ENCODE results near the gene PRTN3.

PRTN3 gene

GRCh38 chr19:870963-871401, 30.2 kb downstream of the PRTN3 start:
- peak overlapping the region; percentile 100 for H3K27ac ChIP-seq
- TF ChIP-seq CTCF (conservative IDR thresholded peaks at IDR 0.05; ENCODE audit: low read depth): no peak
- no peak for DNase-seq (ENCODE audit: low spot score)
- CTCF ChIA-PET: no interaction called here
- POLR2A ChIA-PET (ENCODE audit: low non-redundant PET): interaction anchor here (0.6 kb wide), 1 partner anchor 39 kb away, joined by 3 read pairs; no protein-coding TSS in a partner anchor

GRCh38 chr19:871446-872265, 30.9 kb downstream of the PRTN3 start:
- peak; percentile 51 for DNase-seq (ENCODE audit: low spot score)
- POLR2A ChIA-PET (ENCODE audit: low non-redundant PET): interaction anchor here (0.6 kb wide), 1 partner anchor 39 kb away, joined by 3 read pairs; no protein-coding TSS in a partner anchor

GRCh38 chr19:872266-872951, 31.6 kb downstream of the PRTN3 start:
- H3K27ac ChIP-seq: peak overlapping the region; percentile 100
- ChIA-PET CTCF (interaction anchor here (0.6 to 1.1 kb wide), 2 partner anchors 9 to 102 kb away, joined by 3 to 4 read pairs; no protein-coding TSS in a partner anchor), POLR2A (ENCODE audit: low non-redundant PET) (no interaction called here)
- DNase-seq (ENCODE audit: low spot score): peak; percentile 82
- no peak for TF ChIP-seq CTCF (conservative IDR thresholded peaks at IDR 0.05; ENCODE audit: low read depth)

More at GRCh38 chr19:871446-872265, 30.9 kb downstream of the PRTN3 start:
- CTCF ChIA-PET: interaction anchor here (0.6 to 1.1 kb wide), 2 partner anchors 8 to 384 kb away, joined by 3 to 4 read pairs; no protein-coding TSS in a partner anchor
- H3K27ac ChIP-seq: peak overlapping the region; percentile 100
- TF ChIP-seq CTCF (conservative IDR thresholded peaks at IDR 0.05; ENCODE audit: low read depth): no peak

GRCh38 chr19:873084-873483, 32.3 kb downstream of the PRTN3 start:
- CTCF ChIA-PET: interaction anchor here (0.6 to 1.1 kb wide), 2 partner anchors 10 to 103 kb away, joined by 3 to 4 read pairs; no protein-coding TSS in a partner anchor
- peak; percentile 76 for DNase-seq (ENCODE audit: low spot score)

GRCh38 chr19:873561-874041, 32.8 kb downstream of the PRTN3 start:
- ChIA-PET CTCF (no interaction called here), POLR2A (ENCODE audit: low non-redundant PET) (no interaction called here)
- H3K27ac ChIP-seq: peak overlapping the region; percentile 100
- DNase-seq (ENCODE audit: low spot score): no peak
- TF ChIP-seq CTCF (conservative IDR thresholded peaks at IDR 0.05; ENCODE audit: low read depth): no peak

More at GRCh38 chr19:873084-873483, 32.3 kb downstream of the PRTN3 start:
- TF ChIP-seq CTCF (conservative IDR thresholded peaks at IDR 0.05; ENCODE audit: low read depth): no peak
- POLR2A ChIA-PET (ENCODE audit: low non-redundant PET): no interaction called here
- H3K27ac ChIP-seq: peak overlapping the region; percentile 100

GRCh38 chr19:875265-875879, 34.6 kb downstream of the PRTN3 start:
- no peak for DNase-seq (ENCODE audit: low spot score)
- CTCF ChIA-PET: interaction anchor here (0.6 to 0.8 kb wide), 2 partner anchors 8 to 105 kb away, joined by 4 to 8 read pairs; no protein-coding TSS in a partner anchor
- POLR2A ChIA-PET (ENCODE audit: low non-redundant PET): no interaction called here
- TF ChIP-seq CTCF (conservative IDR thresholded peaks at IDR 0.05; ENCODE audit: low read depth): no peak
- H3K27ac ChIP-seq: peak overlapping the region; percentile 100

All from RWPE1 (cell line).